Measurements from ENCODE around the gene AUNIP. TPM values are rescaled to one million over a fixed set of nuclear protein-coding genes. Genes with fewer than 3 reads are reported as not detected.

Gene AUNIP
- 10 to 100 TPM; 12.1 to 15.1 TPM for total RNA-seq

- Mint-ChIP-seq H3K9me3 (no peaks in the 10 kb centered on the region), H3K4me1 (peaks cover 23% of the 10 kb centered on the region), H3K36me3 (peaks cover 22% of the 10 kb centered on the region), H3K4me3 (peak within 1 kb of the TSS; percentile 90), H3K27ac (peak within 1 kb of the TSS; percentile 94), H3K27me3 (no peaks in the 10 kb centered on the region)
- DNase-seq, result peak; percentile 96
Measured at GRCh38 chr1:25858906-25859789, at the start of gene AUNIP. Gene AUNIP, minus strand, starts transcription at chr1:25859457. Its CDS starts 100 bp downstream, at chr1:25859357.

- Mint-ChIP-seq H3K4me1 (peaks cover 14% of the 10 kb centered on the region), H3K27ac (no peak overlapping the region), H3K9me3 (no peaks in the 10 kb centered on the region), H3K4me3 (no peak overlapping the region), H3K27me3 (no peaks in the 10 kb centered on the region), H3K36me3 (peaks cover 13% of the 10 kb centered on the region)
- DNase-seq, result no peak
Measured at GRCh38 chr1:25909040-25909439, 49.8 kb upstream of the AUNIP start.

GRCh38 chr1:25908161-25908560 is 48.9 kb upstream of the AUNIP start:
- no peaks in the 10 kb centered on the region for H3K27me3 Mint-ChIP-seq
- H3K4me3 Mint-ChIP-seq, result no peak overlapping the region
- H3K36me3 Mint-ChIP-seq, result peaks cover 20% of the 10 kb centered on the region
- H3K9me3 Mint-ChIP-seq, result no peaks in the 10 kb centered on the region
- DNase-seq, result no peak
- H3K4me1 Mint-ChIP-seq, result peaks cover 20% of the 10 kb centered on the region
- H3K27ac Mint-ChIP-seq, result no peak overlapping the region

- Mint-ChIP-seq H3K9me3 (no peaks in the 10 kb centered on the region), H3K27ac (no peak overlapping the region), H3K27me3 (no peaks in the 10 kb centered on the region), H3K4me1 (peaks cover 22% of the 10 kb centered on the region), H3K36me3 (peaks cover 24% of the 10 kb centered on the region), H3K4me3 (peak overlapping the region; percentile 95)
- no peak for DNase-seq
Measured at GRCh38 chr1:25907601-25908000, 48.3 kb upstream of the AUNIP start.

- peak overlapping the region; percentile 76 for H3K27ac Mint-ChIP-seq
- DNase-seq, result peak; percentile 33
- peaks cover 25% of the 10 kb centered on the region for H3K4me1 Mint-ChIP-seq
- H3K36me3 Mint-ChIP-seq, result peaks cover 28% of the 10 kb centered on the region
- H3K4me3 Mint-ChIP-seq, result peak overlapping the region; percentile 95
- no peaks in the 10 kb centered on the region for H3K27me3 Mint-ChIP-seq
- H3K9me3 Mint-ChIP-seq, result no peaks in the 10 kb centered on the region
Measured at GRCh38 chr1:25906644-25907300, 47.5 kb upstream of the AUNIP start.

- H3K4me1 Mint-ChIP-seq, result peaks cover 28% of the 10 kb centered on the region
Measured at GRCh38 chr1:25905680-25906643, 46.7 kb upstream of the AUNIP start, which contains the start of gene STMN1. Gene STMN1, minus strand, starts transcription at chr1:25906419. Its CDS starts 1,743 bp downstream, at chr1:25904676.

GRCh38 chr1:25904943-25905679 is 45.9 kb upstream of the AUNIP start:
- no peaks in the 10 kb centered on the region for H3K27me3 Mint-ChIP-seq
- peak overlapping the region; percentile 91 for H3K27ac Mint-ChIP-seq
- H3K9me3 Mint-ChIP-seq, result no peaks in the 10 kb centered on the region
- peaks cover 44% of the 10 kb centered on the region for H3K36me3 Mint-ChIP-seq
- H3K4me3 Mint-ChIP-seq, result peak overlapping the region; percentile 95
- peaks cover 34% of the 10 kb centered on the region for H3K4me1 Mint-ChIP-seq
- peak; percentile 95 for DNase-seq

More at GRCh38 chr1:25905680-25906643, 46.7 kb upstream of the AUNIP start, which contains the start of gene STMN1:
- Mint-ChIP-seq H3K27me3 (no peaks in the 10 kb centered on the region), H3K9me3 (no peaks in the 10 kb centered on the region), H3K36me3 (peaks cover 36% of the 10 kb centered on the region), H3K4me3 (peak within 1 kb of the TSS; percentile 95), H3K27ac (peak within 1 kb of the TSS; percentile 94)
- DNase-seq, result peak; percentile 91

- DNase-seq, result no peak
- Mint-ChIP-seq H3K4me3 (peak overlapping the region; percentile 95), H3K27ac (no peak overlapping the region), H3K36me3 (peaks cover 50% of the 10 kb centered on the region), H3K4me1 (peaks cover 34% of the 10 kb centered on the region), H3K27me3 (no peaks in the 10 kb centered on the region), H3K9me3 (no peaks in the 10 kb centered on the region)
Measured at GRCh38 chr1:25903986-25904385, 44.7 kb upstream of the AUNIP start.

- no peaks in the 10 kb centered on the region for H3K27me3 Mint-ChIP-seq
- H3K4me3 Mint-ChIP-seq, result no peak overlapping the region
- peaks cover 51% of the 10 kb centered on the region for H3K36me3 Mint-ChIP-seq
- H3K4me1 Mint-ChIP-seq, result peaks cover 34% of the 10 kb centered on the region
- no peaks in the 10 kb centered on the region for H3K9me3 Mint-ChIP-seq
- DNase-seq, result no peak
- no peak overlapping the region for H3K27ac Mint-ChIP-seq
Measured at GRCh38 chr1:25902462-25902861, 43.2 kb upstream of the AUNIP start.

- no peak overlapping the region for H3K27ac Mint-ChIP-seq
- H3K4me3 Mint-ChIP-seq, result no peak overlapping the region
- no peaks in the 10 kb centered on the region for H3K27me3 Mint-ChIP-seq
- DNase-seq, result no peak
- H3K36me3 Mint-ChIP-seq, result peaks cover 52% of the 10 kb centered on the region
- H3K4me1 Mint-ChIP-seq, result peaks cover 37% of the 10 kb centered on the region
- no peaks in the 10 kb centered on the region for H3K9me3 Mint-ChIP-seq
Measured at GRCh38 chr1:25900219-25900618, 41.0 kb upstream of the AUNIP start.

GRCh38 chr1:25899792-25900191 is 40.5 kb upstream of the AUNIP start:
- no peaks in the 10 kb centered on the region for H3K27me3 Mint-ChIP-seq
- no peak overlapping the region for H3K27ac Mint-ChIP-seq
- DNase-seq, result no peak
- no peaks in the 10 kb centered on the region for H3K9me3 Mint-ChIP-seq
- H3K36me3 Mint-ChIP-seq, result peaks cover 48% of the 10 kb centered on the region
- no peak overlapping the region for H3K4me3 Mint-ChIP-seq
- H3K4me1 Mint-ChIP-seq, result peaks cover 37% of the 10 kb centered on the region

GRCh38 chr1:25898223-25899015 is 39.2 kb upstream of the AUNIP start:
- Mint-ChIP-seq H3K4me3 (no peak overlapping the region), H3K9me3 (no peaks in the 10 kb centered on the region), H3K4me1 (peaks cover 27% of the 10 kb centered on the region), H3K27me3 (no peaks in the 10 kb centered on the region), H3K36me3 (peaks cover 35% of the 10 kb centered on the region), H3K27ac (no peak overlapping the region)
- no peak for DNase-seq

GRCh38 chr1:25897754-25898153 is 38.5 kb upstream of the AUNIP start:
- Mint-ChIP-seq H3K4me3 (no peak overlapping the region), H3K27ac (no peak overlapping the region), H3K9me3 (no peaks in the 10 kb centered on the region), H3K36me3 (peaks cover 31% of the 10 kb centered on the region), H3K4me1 (peaks cover 24% of the 10 kb centered on the region), H3K27me3 (no peaks in the 10 kb centered on the region)
- DNase-seq, result no peak

All from activated naive CD8-positive, alpha-beta T cell treated with anti-CD3 and anti-CD28 coated beads for 36 hours (primary cell).